Tibial nerve (tissue), 4 donors: ENCODE data around the gene WDTC1.

ENCODE experiments used
- EP300 ChIP-seq, 2 donors: sonication (generic); formaldehyde crosslinking; IDR thresholded peaks; one replicate each; pipeline ENCODE4 v1.6.1; 2017; ENCODE audit warnings: antibody characterized with exemption in 2 of 2, mild to moderate bottlenecking in 1 of 2
- TF ChIP-seq, protein P1 (sequence below), 5 experiments: fragments of 200-600 bp in 3 of 5; fragments of 450-650 bp in 2 of 5; sonication (generic) in 3 of 5; IDR thresholded peaks; one replicate each; pipeline ENCODE4 v1.5.1; 2016 to 2019; ENCODE audit warnings: antibody characterized with exemption in 5 of 5, mild to moderate bottlenecking in 3 of 5, moderate library complexity in 2 of 5

GRCh38 chr1:27316860-27317259 lies 82.4 kb downstream of the WDTC1 start:
- TF ChIP-seq, protein P1, sequence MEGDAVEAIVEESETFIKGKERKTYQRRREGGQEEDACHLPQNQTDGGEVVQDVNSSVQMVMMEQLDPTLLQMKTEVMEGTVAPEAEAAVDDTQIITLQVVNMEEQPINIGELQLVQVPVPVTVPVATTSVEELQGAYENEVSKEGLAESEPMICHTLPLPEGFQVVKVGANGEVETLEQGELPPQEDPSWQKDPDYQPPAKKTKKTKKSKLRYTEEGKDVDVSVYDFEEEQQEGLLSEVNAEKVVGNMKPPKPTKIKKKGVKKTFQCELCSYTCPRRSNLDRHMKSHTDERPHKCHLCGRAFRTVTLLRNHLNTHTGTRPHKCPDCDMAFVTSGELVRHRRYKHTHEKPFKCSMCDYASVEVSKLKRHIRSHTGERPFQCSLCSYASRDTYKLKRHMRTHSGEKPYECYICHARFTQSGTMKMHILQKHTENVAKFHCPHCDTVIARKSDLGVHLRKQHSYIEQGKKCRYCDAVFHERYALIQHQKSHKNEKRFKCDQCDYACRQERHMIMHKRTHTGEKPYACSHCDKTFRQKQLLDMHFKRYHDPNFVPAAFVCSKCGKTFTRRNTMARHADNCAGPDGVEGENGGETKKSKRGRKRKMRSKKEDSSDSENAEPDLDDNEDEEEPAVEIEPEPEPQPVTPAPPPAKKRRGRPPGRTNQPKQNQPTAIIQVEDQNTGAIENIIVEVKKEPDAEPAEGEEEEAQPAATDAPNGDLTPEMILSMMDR (IDR thresholded peaks at IDR 0.05) = no peak
- no peak for TF ChIP-seq EP300 (IDR thresholded peaks at IDR 0.05)
